ENCODE results near the gene SNX5. TPM values are rescaled to one million over a fixed set of nuclear protein-coding genes. Genes with fewer than 3 reads are reported as not detected.

SNX5 gene
- total RNA-seq, 1 donor from 2014 or later, result 46.3 TPM

- Histone ChIP-seq H3K4me1 (peaks cover 66% of the 10 kb centered on the region), H3K9me3 (replicated peaks) (no peaks in the 10 kb centered on the region), H3K27ac (replicated peaks) (peak overlapping the region; percentile 99), H3K27me3 (ENCODE audit: low read depth) (no peaks in the 10 kb centered on the region), H3K36me3 (peaks cover 18% of the 10 kb centered on the region), H3K4me3 (peak overlapping the region; percentile 95)
- TF ChIP-seq CTCF (IDR thresholded peaks at IDR 0.05; ENCODE audit: borderline replicate concordance), result no peak
- intact Hi-C loops (cut with micrococcal nuclease), result no loop called here
- no peak for DNase-seq
Measured at GRCh38 chr20:17972121-17972520, 3.5 kb upstream of the SNX5 start.

- no peak for DNase-seq
- intact Hi-C loops (cut with micrococcal nuclease), result no loop called here
- peaks cover 73% of the 10 kb centered on the region for H3K4me1 ChIP-seq
Measured at GRCh38 chr20:17971300-17972013, 2.9 kb upstream of the SNX5 start.

GRCh38 chr20:17969884-17970409 is 1.4 kb upstream of the SNX5 start:
- H3K27me3 ChIP-seq (ENCODE audit: low read depth), result no peaks in the 10 kb centered on the region
- peak overlapping the region; percentile 99 for H3K27ac ChIP-seq (replicated peaks)
- intact Hi-C loops (cut with micrococcal nuclease), result no loop called here
- no peak for TF ChIP-seq CTCF (IDR thresholded peaks at IDR 0.05; ENCODE audit: borderline replicate concordance)
- DNase-seq, result no peak
- peak overlapping the region; percentile 95 for H3K4me3 ChIP-seq
- peaks cover 88% of the 10 kb centered on the region for H3K4me1 ChIP-seq
- H3K9me3 ChIP-seq (replicated peaks), result no peaks in the 10 kb centered on the region
- no peaks in the 10 kb centered on the region for H3K36me3 ChIP-seq

More at GRCh38 chr20:17971300-17972013, 2.9 kb upstream of the SNX5 start:
- Histone ChIP-seq H3K36me3 (peaks cover 11% of the 10 kb centered on the region), H3K9me3 (replicated peaks) (no peaks in the 10 kb centered on the region), H3K27ac (replicated peaks) (peak overlapping the region; percentile 99), H3K4me3 (peak overlapping the region; percentile 95), H3K27me3 (ENCODE audit: low read depth) (no peaks in the 10 kb centered on the region)
- TF ChIP-seq CTCF (IDR thresholded peaks at IDR 0.05; ENCODE audit: borderline replicate concordance), result no peak

GRCh38 chr20:17969278-17969883 is 787 bp upstream of the SNX5 start:
- intact Hi-C loops (cut with micrococcal nuclease), result no loop called here
- H3K4me1 ChIP-seq, result peaks cover 94% of the 10 kb centered on the region
- no peaks in the 10 kb centered on the region for H3K36me3 ChIP-seq
- H3K27me3 ChIP-seq (ENCODE audit: low read depth), result no peaks in the 10 kb centered on the region
- DNase-seq, result no peak
- H3K27ac ChIP-seq (replicated peaks), result peak overlapping the region; percentile 99
- no peak for TF ChIP-seq CTCF (IDR thresholded peaks at IDR 0.05; ENCODE audit: borderline replicate concordance)
- H3K4me3 ChIP-seq, result peak overlapping the region; percentile 95
- H3K9me3 ChIP-seq (replicated peaks), result no peaks in the 10 kb centered on the region

- H3K27ac ChIP-seq (replicated peaks), result peak overlapping the region; percentile 99
- H3K4me1 ChIP-seq, result peaks cover 93% of the 10 kb centered on the region
- no peaks in the 10 kb centered on the region for H3K27me3 ChIP-seq (ENCODE audit: low read depth)
- H3K9me3 ChIP-seq (replicated peaks), result no peaks in the 10 kb centered on the region
- DNase-seq, result no peak
- no peak for TF ChIP-seq CTCF (IDR thresholded peaks at IDR 0.05; ENCODE audit: borderline replicate concordance)
- intact Hi-C loops (cut with micrococcal nuclease), result no loop called here
- H3K36me3 ChIP-seq, result no peaks in the 10 kb centered on the region
- peak overlapping the region; percentile 95 for H3K4me3 ChIP-seq
Measured at GRCh38 chr20:17967521-17968365, 851 bp downstream of the SNX5 start.
